HepG2 (cell line): ENCODE measurements around the gene SHF. TPM values are rescaled to one million over a fixed set of nuclear protein-coding genes. Genes with fewer than 3 reads are reported as not detected.

Source experiments
- ARID5B ChIP-seq: IDR thresholded peaks from 2 replicates; pipeline ENCODE4 v1.4.0; 2020; ENCODE audit warnings: mild to moderate bottlenecking, missing genetic modification reagents
- BATF2 ChIP-seq: sonication (generic); formaldehyde crosslinking; IDR thresholded peaks from 2 replicates; pipeline ENCODE4 v1.8.0; 2022; ENCODE audit warnings: mild to moderate bottlenecking, missing genetic modification reagents, moderate library complexity
- CBX1 ChIP-seq: IDR thresholded peaks from one replicate; pipeline ENCODE4 v1.6.1; 2016; ENCODE audit warnings: antibody characterized with exemption, low read depth
- DNMT3B ChIP-seq: conservative IDR thresholded peaks from 2 replicates; pipeline ENCODE4 v1.6.1; 2016; ENCODE audit warnings: missing biosample characterization, control low read depth
- GATAD1 ChIP-seq: IDR thresholded peaks from 2 replicates; pipeline ENCODE4 v1.6.1; 2016; ENCODE audit warnings: missing genetic modification reagents, missing compliant biosample characterization
- HOXA9 ChIP-seq: sonication (generic); formaldehyde crosslinking; IDR thresholded peaks from 2 replicates; pipeline ENCODE4 v1.8.1; 2022; ENCODE audit warnings: missing genetic modification reagents, mild to moderate bottlenecking, moderate library complexity, borderline replicate concordance
- JUND ChIP-seq: sonication (generic); formaldehyde crosslinking; IDR thresholded peaks from 2 replicates; pipeline ENCODE4 v1.8.0; 2022; ENCODE audit warnings: mild to moderate bottlenecking, missing genetic modification reagents
- KDM2A ChIP-seq: sonication (generic); formaldehyde crosslinking; IDR thresholded peaks from 2 replicates; pipeline ENCODE4 v1.4.0; 2020; ENCODE audit warnings: low read depth, missing genetic modification reagents, borderline replicate concordance
- MBD4 ChIP-seq: IDR thresholded peaks from 2 replicates; pipeline ENCODE4 v1.6.1; 2012; ENCODE audit warnings: low read length, inconsistent platforms, borderline replicate concordance
- MEF2D ChIP-seq: sonication (generic); formaldehyde crosslinking; IDR thresholded peaks from 2 replicates; pipeline ENCODE4 v1.5.1; 2020; ENCODE audit warnings: mild to moderate bottlenecking, missing genetic modification reagents
- NFIC ChIP-seq: IDR thresholded peaks from 2 replicates; pipeline ENCODE4 v1.6.1; 2012; ENCODE audit warnings: mild to moderate bottlenecking, low read length, inconsistent platforms
- NR0B2 ChIP-seq: sonication (generic); formaldehyde crosslinking; IDR thresholded peaks from 2 replicates; pipeline ENCODE4 v1.4.0; 2020; ENCODE audit warnings: mild to moderate bottlenecking, missing genetic modification reagents
- RCOR2 ChIP-seq: IDR thresholded peaks from 2 replicates; pipeline ENCODE4 v1.6.1; 2016; ENCODE audit warnings: missing biosample characterization, missing genetic modification reagents
- SIN3B ChIP-seq: fragments of 150-350 bp; IDR thresholded peaks from 2 replicates; pipeline ENCODE4 v1.6.1; 2014; ENCODE audit warnings: low read length
- STAG1 ChIP-seq: sonication (generic); formaldehyde crosslinking; IDR thresholded peaks from 2 replicates; pipeline ENCODE4 v1.4.0; 2020; ENCODE audit warnings: missing genetic modification reagents
- TARDBP ChIP-seq: sonication (generic); formaldehyde crosslinking; IDR thresholded peaks from 2 replicates; pipeline ENCODE4 v1.8.0; 2022; ENCODE audit warnings: mild to moderate bottlenecking, missing genetic modification reagents
- ZFP62 ChIP-seq: sonication (generic); formaldehyde crosslinking; IDR thresholded peaks from 2 replicates; pipeline ENCODE4 v1.4.0; 2020; ENCODE audit warnings: missing genetic modification reagents
- ZNF101 ChIP-seq: sonication (generic); formaldehyde crosslinking; IDR thresholded peaks from 2 replicates; pipeline ENCODE4 v1.4.0; 2020; ENCODE audit warnings: mild to moderate bottlenecking, low read depth, missing genetic modification reagents, borderline replicate concordance
- ZNF501 ChIP-seq: sonication (generic); formaldehyde crosslinking; IDR thresholded peaks from 2 replicates; pipeline ENCODE4 v1.5.1; 2020; ENCODE audit warnings: mild to moderate bottlenecking, moderate library complexity, missing genetic modification reagents
- ZNF619 ChIP-seq: sonication (generic); formaldehyde crosslinking; IDR thresholded peaks from 2 replicates; pipeline ENCODE4 v1.4.0; 2020; ENCODE audit warnings: mild to moderate bottlenecking, missing genetic modification reagents
- ZNF652 ChIP-seq: IDR thresholded peaks from 2 replicates; pipeline ENCODE4 v1.6.1; 2016; ENCODE audit warnings: low read depth, borderline replicate concordance
- ZNF749 ChIP-seq: sonication (generic); formaldehyde crosslinking; IDR thresholded peaks from 2 replicates; pipeline ENCODE4 v1.8.0; 2022; ENCODE audit warnings: mild to moderate bottlenecking, missing genetic modification reagents, moderate library complexity, borderline replicate concordance
- ZNF784 ChIP-seq: sonication (generic); formaldehyde crosslinking; IDR thresholded peaks from 2 replicates; pipeline ENCODE4 v1.5.1; 2020; ENCODE audit warnings: missing genetic modification reagents, mild to moderate bottlenecking, borderline replicate concordance
- ZNF788 ChIP-seq: sonication (generic); formaldehyde crosslinking; IDR thresholded peaks from 2 replicates; pipeline ENCODE4 v1.5.0; 2020; ENCODE audit warnings: mild to moderate bottlenecking, missing genetic modification reagents, borderline replicate concordance
- ZSCAN20 ChIP-seq: sonication (generic); formaldehyde crosslinking; IDR thresholded peaks from 2 replicates; pipeline ENCODE4 v1.4.0; 2020; ENCODE audit warnings: missing genetic modification reagents, mild to moderate bottlenecking, borderline replicate concordance
- polyA plus RNA-seq, 8 experiments: library from polyadenylated mRNA; depleted of rRNA in 3 of 8; stranded (reverse) in 7 of 8; unstranded in 1 of 8; fragments of >200 nt; fragmentation: Illumina TruSeq in 4 of 8; extraction: Trizol in 4 of 8; gene quantifications; 2 replicates each; pipeline versions ENCODE4 v1.2.1 to v1.2.3, GENCODE V29; 2011 to 2016; ENCODE audit warnings: low read depth in 4 of 8, missing spikeins in 1 of 8, mixed read lengths in 1 of 8; ENCODE audit not compliant: insufficient read depth in 1 of 8
- total RNA-seq, 5 experiments: library from RNA; depleted of rRNA; stranded (reverse); fragments of >200 nt; fragmentation: Illumina TruSeq; extraction: Trizol; gene quantifications; 2 replicates each; pipeline ENCODE4 v1.2.3, GENCODE V29; 2016; ENCODE audit warnings: low read depth in 1 of 5

The SHF gene
- total and polyA plus RNA-seq, 2 of the 13 experiments (the other 11 are each of a cell fraction or from before 2014, with no cell fraction given), result 20.9 to 25.5 TPM

GRCh38 chr15:45200799-45201556, 13.2 kb upstream of the SHF start (continued):
- TF ChIP-seq ARID5B (CRISPR knock-in tag) (peak; percentile 61), MEF2D (peak; percentile 53; the same call in 1 of the 2 replicates), JUND (CRISPR knock-in tag) (no peak), KDM2A (0 out of 2 replicates have a peak, but pooled peaks have one; percentile 28), DNMT3B (no peak), BATF2 (CRISPR knock-in tag) (0 out of 2 replicates have a peak, but pooled peaks have one; percentile 37), NFIC (peak; percentile 29; the same call in 1 of the 2 replicates), CBX1 (peak; percentile 60), NR0B2 (CRISPR knock-in tag) (no peak), ZNF652 (CRISPR knock-in tag) (peak; percentile 11; the same call in 1 of the 2 replicates), HOXA9 (CRISPR knock-in tag) (no peak), ZFP62 (CRISPR knock-in tag) (no peak), ZNF619 (no peak; the same call in 1 of the 2 replicates), TARDBP (CRISPR knock-in tag) (no peak), ZNF501 (CRISPR knock-in tag) (peak; percentile 92), MBD4 (no peak), ZNF788 (CRISPR knock-in tag) (peak; percentile 18; the same call in 1 of the 2 replicates), ZNF101 (CRISPR knock-in tag) (no peak), GATAD1 (CRISPR knock-in tag) (peak; percentile 54; the same call in 1 of the 2 replicates), ZNF784 (0 out of 2 replicates have a peak, but pooled peaks have one; percentile 13), STAG1 (no peak), RCOR2 (CRISPR knock-in tag) (no peak), ZSCAN20 (CRISPR knock-in tag) (no peak), ZNF749 (CRISPR knock-in tag) (0 out of 2 replicates have a peak, but pooled peaks have one; percentile 20), SIN3B (no peak)
